NCI-H146 treated with DMSO at 0.1 percent for 48 hours (cell line): ENCODE data around the gene NKX1-1.
"Not testable (repeated sequence)": the region's sequence is repeated elsewhere in the genome, so short reads cannot be mapped to it uniquely, and the experiment has no call there.

Source experiments
- DNase-seq: peaks from one replicate; lab custom pipeline; 2025; ENCODE audit not compliant: unreplicated experiment; lab: John Stamatoyannopoulos, UW

The NKX1-1 gene

DNA sequence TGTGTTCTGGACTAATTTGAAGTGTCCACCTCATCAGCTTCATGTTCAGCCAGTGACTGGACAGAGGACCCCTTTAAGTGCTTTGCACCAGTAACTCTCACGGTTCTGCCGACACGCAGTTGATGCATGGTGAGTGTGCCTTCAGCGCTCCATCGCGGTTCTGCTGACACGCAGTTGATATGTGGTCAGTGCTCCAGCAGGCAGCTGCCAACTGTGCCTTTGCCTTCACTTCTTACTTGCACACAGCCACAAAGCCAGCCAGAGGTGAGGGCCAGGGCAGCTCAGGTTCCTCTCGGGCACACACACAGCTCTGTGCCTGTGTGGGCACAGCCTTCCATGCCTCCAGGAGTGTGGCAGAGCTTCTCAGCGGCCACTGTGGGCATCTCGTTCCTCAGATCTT, 12.4 kb downstream of the NKX1-1 start:
- DNase-seq, result no peak

DNA sequence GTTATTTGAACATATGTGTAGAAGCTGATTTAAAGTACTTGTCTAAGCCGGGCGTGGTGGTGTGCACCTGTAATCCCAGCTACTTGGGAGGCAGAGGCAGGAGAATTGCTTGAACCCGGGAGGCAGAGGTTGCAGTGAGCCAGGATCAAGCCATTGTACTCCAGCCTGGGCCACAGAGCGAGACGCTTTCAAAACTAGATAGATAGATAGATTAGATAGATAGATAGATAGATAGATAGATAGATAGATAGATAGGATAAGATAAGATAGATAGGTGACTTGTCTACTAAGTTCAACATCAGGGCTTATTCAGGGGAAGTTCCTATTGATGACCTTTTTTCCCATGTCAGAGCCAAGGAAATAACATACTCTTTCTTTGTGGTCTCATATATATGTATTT, 12.9 kb downstream of the NKX1-1 start:
- not testable (repeated sequence) for DNase-seq

- no peak for DNase-seq
Observed at GRCh38 chr4:1385373-1386340, 20.6 kb downstream of the NKX1-1 start.

DNA sequence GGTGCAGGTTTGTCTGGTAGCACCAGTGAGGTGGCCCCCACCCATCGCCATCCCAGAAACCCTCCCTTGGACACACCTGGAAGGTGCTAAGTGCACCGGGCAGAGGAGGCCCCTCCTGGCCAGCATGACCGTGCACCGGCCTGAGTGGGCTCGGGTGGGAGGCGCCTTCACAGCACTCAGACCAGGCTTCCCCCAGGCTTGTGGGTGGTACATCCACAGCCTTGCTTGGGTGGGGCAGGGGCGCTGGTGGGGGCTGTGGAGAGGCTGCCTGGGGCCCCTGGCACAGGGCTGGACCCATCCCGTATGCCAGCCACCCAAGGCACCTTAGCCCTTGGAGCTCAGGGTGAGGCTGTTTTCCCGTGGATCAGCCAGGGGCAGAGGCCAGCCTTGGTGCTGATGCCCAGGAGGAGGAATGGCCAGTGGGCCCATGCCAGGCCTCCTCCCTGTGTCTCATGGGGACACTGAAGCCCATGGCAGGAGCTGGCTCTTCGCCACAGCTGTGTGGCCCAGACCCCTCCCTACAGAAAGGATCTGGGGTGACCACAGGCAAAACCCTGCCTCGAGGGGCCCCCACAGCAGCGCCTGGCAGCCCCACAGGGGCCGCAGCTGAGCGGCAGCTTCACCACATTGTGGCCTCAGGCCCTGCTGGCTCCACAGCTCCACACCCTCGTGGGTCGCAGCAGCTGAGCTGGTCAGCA, 21.4 kb downstream of the NKX1-1 start:
- no peak for DNase-seq

- no peak for DNase-seq
Observed at GRCh38 chr4:1383728-1384591, 22.3 kb downstream of the NKX1-1 start.

DNA sequence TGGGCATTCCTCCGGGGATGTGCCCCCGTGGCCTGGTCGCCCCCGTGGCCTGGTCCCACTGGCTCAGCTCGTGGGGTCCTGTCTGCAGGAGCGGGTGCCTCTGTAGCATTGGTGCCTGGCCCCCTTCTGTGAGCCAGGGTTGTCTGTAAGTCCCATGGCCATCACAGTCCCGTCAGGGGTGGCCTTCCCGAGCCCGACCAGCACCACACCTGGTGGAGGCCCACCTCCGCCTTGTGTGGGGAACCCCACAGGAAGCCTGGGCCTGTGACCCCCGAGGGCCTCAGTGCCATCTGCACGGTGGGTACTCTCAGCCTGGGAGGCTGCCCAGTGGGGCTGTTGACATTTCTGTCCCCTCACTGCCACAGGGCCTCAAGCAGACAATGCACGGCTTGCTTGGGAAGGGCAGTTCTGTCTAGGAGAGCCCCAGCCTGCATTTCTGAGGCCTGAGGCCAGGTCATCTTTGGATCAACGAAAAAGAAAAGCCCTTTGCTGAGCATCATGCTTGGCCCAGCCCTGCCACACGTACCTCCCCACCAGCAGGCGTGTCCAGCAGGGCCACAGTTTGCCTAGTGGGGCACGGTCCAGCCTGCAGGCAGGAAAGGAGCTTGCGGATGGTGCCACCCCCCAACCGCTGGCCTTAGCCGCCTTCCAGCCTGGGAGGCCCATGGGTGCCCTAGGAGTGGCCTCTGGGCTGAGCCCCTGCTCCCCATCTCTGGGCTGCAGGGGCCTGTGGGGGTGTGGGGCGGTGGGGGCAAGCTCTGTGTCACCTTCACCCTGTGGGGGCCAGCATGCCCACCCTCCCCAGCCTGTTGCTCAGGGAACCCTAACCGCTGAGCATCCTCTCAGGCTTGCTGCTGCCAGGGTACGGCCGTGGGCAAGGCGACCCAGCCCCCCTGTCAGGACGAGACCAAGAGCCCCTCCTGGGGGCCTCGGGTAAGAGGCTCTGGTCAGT, 23.2 kb downstream of the NKX1-1 start:
- DNase-seq, result no peak

DNA sequence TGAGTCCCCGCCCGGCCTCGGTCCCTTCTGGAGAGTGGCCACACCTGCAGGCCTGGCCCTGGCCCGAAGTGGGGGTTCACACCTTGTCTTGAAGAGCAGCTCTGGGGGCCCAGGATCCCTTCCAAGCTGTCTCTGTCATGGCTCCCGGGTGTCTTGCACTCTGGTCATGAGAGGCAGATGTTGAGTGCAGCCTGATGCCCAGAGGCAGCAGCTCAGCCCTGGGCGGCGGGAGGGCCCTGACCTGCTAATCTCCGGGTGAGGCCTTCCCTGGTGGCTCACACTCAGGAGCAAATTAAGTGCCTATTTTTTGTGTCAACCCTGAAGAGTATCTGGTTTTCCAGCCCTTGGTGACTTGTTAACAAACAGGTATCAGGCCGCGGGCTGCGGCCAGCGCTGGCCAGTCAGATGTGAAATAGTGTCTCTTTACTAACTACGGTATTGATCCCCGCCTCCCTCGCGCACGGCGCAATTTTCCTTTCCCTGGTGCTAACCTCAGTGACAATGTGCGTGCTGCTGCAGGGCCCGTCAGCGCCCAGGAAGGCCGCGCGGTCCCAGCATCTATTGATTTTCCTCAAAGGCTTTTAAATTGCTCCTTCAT, 24.2 kb downstream of the NKX1-1 start:
- no peak for DNase-seq

DNA sequence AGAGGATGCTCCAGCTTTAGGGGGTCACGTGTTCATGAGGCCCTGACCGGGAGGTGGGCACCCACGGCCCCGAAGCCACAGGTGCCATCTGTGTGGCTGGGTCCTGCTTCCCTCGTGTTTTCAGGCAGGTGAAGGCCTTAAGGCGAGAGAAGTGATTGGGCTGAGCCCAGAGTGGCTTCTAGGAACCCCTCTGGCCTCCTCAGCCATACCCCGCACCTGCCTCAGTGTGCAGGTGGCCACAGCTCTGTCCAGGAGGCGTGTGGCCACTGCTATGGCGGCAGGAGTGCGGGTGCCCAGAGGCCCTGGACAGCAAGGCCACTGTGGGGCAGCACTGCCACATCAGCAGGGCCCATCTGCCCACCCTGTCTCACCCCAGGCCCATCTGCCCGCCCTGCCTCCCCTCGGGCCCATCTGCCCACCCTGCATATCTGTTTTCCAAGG, 25.0 kb downstream of the NKX1-1 start:
- no peak for DNase-seq

GRCh38 chr4:1380368-1381151, 25.7 kb downstream of the NKX1-1 start:
- DNase-seq, result no peak

DNA sequence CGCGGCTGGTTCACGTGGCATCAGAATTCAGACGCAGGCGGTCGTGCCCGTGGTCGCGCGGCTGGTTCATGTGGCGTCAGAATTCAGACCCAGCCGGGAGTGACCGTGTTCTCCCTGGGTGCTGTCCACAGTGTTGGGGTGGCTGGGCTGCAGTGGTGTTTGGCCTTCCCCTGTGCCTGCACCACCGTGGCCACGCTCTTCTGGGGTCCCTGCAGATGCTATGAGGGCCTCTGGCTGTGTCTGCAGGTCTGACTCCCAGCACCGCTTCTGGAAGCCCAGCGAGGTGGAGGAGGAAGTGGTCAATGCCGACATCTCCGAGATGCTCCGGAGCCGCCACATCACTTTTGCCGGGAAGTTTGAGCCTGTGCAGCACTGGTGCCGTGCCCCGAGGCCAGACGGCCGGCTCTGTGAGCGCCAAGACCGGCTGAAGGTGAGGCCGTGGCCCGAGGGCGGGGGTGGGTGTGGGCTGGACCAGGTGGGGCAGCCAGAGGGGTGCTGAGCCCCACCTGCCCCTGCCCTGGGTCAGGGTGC, 26.4 kb downstream of the NKX1-1 start:
- no peak for DNase-seq

DNA sequence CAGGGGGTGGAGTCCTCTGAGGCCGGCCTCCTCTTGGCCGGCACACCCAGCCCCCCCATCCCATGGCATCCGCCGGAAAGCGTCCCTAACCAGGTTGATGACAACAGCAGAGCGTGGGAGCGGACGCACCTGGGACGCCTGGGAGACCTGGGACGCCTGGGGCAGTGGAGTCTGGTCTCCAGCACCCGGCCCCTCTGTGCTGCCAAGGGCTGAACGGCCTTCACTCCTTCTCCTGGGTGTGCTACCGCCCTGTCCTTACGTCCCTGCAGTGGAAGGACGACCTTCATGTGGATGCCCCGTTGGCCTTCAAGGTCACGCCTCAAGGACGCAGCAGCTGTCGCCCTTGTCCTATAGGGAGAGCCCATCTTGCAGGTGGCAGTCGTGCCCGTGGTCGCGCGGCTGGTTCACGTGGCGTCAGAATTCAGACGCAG, 26.9 kb downstream of the NKX1-1 start:
- DNase-seq, result no peak

DNA sequence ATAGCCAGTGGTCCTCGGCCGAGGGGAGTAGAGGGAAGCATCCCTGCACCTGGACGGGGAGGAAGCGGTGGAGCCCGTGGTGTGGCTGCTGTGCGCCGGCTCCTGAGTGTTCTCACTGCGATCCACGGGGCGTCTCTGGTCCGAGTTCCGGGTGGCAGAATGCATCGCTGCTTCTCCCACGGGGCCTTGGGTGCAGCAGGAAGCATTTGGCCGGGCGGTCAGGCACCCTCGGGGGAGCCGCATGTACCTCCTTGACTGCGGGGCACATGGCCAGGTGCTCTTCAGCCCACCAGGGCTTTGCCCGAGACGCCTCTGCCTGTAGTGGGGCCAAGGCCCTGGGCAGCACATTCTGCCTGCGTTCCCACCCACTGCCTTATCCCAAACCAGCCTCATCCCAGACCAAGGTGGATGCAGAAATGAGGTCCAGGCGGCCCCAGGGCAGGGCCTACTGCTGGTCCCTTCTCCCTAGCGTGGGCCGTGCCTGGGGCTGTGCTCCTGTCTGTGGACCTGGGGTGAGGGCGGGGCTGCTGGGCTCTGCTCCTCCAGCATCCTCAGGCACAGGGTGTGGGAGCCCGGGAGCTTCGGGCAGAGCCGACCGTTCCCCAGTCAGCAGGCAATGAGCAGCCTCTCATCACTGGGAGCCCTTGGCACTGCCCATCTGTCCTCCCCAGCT, 27.5 kb downstream of the NKX1-1 start:
- no peak for DNase-seq

DNA sequence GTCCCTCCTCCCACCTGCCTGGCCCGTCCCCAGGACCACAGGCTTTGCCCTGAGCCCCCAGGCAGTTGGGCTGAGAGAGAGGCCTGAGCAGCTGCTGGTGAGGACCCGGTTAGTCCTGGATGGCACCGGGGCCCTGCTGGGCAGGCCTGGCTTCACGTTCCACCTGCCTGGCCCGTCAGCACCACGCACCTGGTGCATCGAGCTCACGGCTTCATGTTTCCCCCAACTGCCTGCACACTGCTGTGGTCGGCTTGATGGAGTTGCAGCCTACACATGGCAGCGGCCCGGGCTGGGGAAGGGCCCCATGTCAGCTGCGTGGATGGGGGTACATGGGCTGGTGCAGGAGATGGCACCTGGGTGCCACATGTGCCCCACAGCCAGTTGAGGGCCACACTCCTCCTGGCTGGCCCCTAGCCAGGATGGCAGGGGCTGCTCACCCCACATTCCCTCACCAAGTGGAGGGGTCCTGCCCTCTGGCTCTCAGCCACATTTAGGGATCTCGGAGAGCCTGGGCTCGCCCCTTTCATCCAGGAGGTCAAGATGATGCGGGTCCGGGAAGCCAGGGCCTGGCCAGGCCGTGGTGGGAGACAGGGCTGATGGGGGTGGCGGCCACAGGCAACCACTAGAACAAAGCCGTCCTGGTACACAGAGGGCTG, 28.5 kb downstream of the NKX1-1 start:
- DNase-seq, result no peak

DNA sequence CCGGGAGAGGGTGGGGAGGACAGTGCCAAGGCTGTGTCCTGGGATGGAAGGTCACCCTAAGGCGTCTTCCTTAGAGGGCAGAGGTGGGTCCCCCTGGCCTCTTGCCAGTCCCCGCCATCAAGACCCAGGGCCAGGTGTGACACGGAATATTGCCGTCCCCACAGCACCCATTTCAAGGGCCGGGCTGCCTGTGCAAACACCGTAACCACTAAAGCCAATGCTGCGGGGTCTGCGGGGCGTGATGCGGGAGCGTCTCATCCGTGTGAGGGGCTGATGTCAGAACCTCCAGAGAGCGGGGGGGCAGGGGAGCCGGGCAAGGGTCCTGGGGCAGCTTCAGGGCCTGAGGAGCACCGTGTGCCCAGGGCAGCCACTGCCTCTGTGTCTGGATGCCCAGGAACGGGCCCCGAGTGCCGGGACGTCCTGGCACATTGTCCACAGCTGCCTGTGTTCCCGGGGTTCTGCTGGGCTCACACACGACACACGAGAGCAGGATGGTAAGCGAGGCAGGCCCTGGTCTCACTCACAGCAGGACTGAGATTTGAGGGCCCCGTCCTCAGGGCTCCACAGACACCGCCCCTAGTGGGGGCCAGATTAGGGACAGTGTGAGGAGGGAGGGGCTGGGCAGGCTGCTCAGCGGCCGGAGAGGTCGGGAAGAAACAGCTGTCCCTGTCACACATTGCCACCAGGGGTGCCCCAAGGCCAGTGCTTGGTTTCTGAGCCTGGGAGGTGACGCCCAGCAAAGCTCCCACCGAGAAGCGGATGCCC, 29.2 kb downstream of the NKX1-1 start:
- DNase-seq, result no peak

- no peak for DNase-seq
Observed at GRCh38 chr4:1376391-1376840, 29.8 kb downstream of the NKX1-1 start.

DNA sequence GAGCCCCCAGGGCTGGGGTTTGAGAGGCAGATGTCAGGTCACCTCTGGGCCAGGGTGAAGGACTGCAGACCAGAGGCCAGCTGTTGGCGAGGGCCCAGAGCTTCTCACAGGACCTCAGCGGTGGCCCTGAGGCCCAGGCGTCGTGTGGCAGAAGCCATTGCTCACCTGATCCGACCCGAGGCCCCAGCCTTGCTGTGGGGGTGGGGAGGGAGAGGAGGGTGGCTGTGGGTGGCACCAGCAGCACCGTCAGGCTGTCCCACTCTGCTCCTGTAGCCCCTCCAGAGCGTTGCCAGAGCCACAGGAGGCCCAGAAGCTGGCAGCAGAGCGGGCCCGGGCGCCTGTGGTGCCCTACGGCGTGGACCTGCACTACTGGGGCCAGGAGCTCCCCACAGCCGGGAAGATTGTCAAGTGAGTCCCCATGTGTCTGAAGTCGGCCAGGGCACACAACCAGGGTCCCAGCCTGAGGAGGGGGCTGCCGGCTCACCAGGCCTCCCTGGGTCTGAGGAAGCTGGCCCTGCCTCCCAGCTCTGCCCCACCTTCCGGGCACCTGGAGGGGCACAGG, 30.4 kb downstream of the NKX1-1 start:
- no peak for DNase-seq
